HG03378 (cell line): ENCODE measurements around the gene SPSB3.

ENCODE experiments used
- ATAC-seq: cut with Tn5 transposase; IDR thresholded peaks from one replicate; pipeline ENCODE4 v1.9.1; 2021; ENCODE audit warnings: mild to moderate bottlenecking, moderate library complexity; ENCODE audit not compliant: unreplicated experiment

Gene SPSB3

DNA sequence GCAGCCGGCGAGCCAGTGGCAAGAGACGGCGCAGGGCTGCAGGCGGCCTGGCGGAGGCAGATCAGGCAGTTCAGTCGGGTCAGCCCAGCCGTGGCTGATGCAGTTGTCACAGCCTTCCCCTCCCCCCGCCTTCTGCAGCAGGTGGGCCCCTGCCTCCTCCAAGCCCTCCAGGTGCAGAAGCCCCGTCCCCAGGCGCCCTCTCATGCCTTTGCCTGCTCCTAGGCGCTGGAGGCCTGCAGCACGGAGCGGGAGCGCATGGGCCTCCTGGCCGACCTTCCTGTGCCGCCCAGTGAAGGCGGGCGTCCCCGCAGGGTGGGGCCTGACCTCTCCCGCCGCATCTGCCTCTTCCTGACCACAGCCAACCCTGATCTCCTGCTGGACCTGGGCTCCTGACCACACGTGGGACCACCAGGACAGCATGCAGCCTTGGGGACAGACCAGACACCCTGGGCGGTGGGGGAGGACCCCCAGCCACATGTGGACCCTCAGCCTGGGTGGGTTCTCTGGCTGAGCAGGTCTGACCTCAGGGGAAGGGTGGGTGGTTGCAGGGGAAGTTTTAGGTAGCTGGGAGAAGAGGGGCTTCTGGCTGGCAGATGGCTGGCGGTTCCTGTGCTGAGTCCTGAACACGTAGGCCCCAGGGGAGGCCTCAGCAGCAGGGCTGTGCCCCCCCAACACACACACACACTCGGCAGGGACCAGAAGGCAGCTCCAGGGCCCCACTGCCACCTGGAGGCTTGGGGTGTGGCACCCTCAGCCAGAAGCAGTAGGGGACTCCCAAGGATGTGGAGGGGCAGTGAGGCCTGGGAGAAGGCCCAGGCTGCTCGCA, 6.3 kb downstream of the SPSB3 start:
- ATAC-seq = no peak

GRCh38 chr16:1775006-1775845, 7.1 kb downstream of the SPSB3 start:
- ATAC-seq = no peak

GRCh38 chr16:1774448-1774780, 8.0 kb downstream of the SPSB3 start:
- no peak for ATAC-seq

DNA sequence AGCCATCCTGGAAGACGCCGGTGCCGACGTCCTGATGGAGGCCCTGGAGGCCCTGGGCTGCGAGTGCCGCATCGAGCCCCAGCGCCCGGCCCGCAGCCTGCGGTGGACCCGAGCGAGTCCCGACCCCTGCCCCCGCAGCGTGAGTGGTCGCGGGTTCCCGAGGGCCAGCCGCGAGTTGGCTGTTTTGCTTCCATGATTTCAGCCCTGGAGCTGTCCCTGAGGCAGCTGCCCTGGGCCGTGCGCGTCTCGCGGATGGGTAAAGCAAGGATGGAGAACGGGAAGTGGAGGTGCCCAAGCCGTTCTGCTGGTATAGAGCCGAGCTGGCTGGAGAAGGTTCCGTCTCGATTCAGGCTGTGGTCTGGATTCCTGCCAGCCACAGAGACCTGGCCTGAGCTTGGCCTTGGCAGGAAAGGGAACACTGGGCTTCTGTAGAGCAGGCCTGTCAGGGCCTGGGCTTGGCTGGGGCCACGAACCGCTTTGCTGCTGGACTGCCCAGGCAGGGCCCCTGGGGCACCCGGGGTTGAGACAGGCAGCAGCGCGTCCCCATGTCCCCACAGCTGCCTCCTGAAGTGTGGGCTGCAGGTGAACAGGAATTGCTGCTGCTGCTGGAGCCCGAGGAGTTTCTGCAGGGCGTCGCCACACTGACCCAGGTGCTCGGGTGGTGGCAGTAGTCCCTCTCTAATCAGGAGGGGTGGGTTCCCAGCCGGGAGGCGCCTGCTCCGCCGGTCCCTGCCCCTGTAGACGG, 8.5 kb downstream of the SPSB3 start:
- no peak for ATAC-seq

DNA sequence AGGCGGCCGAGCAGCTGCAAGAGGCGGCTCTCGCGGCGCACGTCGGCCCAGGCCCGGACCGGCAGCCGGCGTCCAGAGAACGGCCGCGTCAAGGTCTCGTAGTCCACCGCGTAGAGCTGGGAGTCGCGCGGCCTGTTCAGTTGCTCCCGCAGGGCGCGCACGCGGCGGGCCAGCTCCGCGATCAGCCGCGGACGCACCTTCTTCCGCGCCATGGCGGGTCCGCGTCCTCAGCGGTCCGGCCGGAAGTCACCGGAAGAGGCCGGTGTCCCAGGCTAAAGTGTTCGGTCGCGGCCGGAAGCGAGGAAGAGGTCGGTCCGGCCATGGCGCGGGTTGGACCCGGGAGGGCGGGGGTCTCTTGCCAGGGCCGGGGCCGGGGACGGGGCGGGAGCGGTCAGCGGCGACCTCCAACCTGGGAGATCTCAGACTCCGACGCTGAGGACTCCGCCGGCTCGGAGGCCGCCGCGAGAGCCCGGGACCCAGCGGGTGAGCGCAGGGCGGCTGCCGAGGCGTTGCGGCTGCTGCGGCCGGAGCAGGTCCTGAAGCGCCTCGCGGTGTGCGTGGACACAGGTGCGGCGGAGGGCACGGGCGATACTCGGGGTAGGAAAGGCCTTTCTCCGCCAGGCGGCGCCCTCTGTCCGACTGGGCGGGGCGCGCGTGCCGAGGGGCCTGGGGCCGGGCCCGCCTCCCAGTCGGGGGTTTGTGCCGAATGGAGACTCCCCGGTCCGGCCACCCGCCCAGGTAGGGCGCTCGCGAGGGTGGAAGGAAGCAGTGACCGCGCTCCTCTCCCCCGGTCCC, 9.3 kb downstream of the SPSB3 start, which contains the start of gene MRPS34:
Gene MRPS34 (minus strand): TSS at position 227 of the 795 bp plus-strand sequence. CDS start 15 bp downstream, at position 212.
- no peak for ATAC-seq

- no peak for ATAC-seq
These were observed 9.9 kb downstream of the SPSB3 start, which contains the start of gene EME2 for GRCh38 chr16:1772362-1772907. Gene EME2, plus strand, starts transcription at chr16:1772810. Its CDS starts 418 bp downstream, at chr16:1773228.

- ATAC-seq = no peak
These were observed 10.5 kb downstream of the SPSB3 start for GRCh38 chr16:1771864-1772361.

DNA sequence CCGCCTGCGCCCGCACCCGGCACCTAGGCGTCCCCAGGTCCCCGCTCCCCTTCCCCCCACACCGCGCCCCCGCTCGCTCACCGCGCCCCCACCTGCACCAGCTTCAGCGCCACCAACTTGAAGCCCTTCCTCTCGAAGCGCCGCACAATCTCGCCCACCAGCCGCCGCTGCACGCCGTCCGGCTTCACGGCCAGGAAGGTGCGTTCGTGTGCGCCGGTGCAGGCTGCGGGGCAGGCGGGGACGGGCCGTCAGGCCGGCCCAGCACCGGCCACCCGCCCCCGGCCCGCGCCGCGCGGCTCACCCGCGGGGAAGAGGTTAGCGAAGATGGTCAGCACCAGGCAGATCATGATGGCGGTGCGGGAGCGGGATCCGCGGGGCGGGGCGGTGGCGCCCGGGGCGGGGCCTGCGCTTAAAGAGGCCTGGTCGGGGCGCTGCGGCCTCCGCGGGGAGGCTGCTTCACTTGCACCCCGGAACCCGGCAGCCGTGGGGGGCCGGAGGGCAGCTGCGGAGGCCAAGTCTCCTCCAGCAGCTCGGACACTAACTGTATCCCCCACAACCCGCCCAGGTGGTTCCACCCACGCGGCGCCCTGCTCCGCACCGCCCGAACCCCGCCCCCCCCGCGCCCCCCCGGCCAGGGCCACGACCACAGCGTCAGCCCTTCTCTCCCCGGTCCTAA, 11.0 kb downstream of the SPSB3 start, which contains the start of gene NME3:
Gene NME3 (minus strand): TSS at position 356 of the 676 bp plus-strand sequence. CDS start 9 bp downstream, at position 347.
- no peak for ATAC-seq

DNA sequence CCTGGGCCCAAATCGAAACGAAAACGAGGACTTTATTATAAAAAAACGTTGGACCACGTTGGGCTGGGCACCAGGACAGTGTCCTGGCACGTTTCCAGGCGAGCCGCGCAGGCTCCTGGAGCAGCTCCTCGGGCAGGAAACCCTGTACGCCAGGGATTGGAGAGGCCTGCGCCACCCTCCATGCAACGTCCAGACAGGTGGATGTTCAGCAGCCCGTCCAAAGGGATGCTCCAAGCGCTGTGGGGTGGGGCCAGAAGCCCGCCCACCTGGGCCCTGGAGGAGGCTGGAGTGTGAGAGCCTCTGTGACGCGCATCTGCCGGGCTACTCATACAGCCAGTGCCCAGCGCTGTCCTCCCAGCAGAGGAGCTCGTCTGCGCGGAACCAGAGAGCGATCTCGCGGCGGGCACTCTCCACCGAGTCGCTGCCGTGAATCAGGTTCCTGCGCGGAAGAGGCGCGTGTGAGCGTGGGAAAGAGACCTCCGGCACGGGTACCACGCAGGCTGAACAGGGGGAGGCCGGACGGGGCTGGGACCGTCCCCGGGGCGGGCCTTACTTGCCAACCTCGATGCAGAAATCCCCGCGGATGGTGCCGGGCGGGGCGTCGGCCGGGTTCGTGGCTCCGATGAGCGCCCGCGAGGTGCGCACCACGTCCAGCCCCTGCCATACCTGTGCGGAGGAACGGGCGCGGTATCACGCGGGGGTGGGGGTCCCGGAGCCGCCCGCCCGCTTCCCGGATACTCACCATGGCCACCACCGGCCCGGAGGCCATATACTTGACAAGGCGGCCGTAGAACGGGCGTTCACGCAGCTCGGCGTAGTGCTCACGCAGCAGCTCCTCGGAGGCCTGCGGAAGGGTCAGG, 11.8 kb downstream of the SPSB3 start:
- no peak for ATAC-seq

- ATAC-seq = no peak
These were observed 12.7 kb downstream of the SPSB3 start for GRCh38 chr16:1769402-1770300.

GRCh38 chr16:1768767-1769401, 13.5 kb downstream of the SPSB3 start:
- ATAC-seq = no peak

- no peak for ATAC-seq
These were observed 14.2 kb downstream of the SPSB3 start for GRCh38 chr16:1768061-1768766.

DNA sequence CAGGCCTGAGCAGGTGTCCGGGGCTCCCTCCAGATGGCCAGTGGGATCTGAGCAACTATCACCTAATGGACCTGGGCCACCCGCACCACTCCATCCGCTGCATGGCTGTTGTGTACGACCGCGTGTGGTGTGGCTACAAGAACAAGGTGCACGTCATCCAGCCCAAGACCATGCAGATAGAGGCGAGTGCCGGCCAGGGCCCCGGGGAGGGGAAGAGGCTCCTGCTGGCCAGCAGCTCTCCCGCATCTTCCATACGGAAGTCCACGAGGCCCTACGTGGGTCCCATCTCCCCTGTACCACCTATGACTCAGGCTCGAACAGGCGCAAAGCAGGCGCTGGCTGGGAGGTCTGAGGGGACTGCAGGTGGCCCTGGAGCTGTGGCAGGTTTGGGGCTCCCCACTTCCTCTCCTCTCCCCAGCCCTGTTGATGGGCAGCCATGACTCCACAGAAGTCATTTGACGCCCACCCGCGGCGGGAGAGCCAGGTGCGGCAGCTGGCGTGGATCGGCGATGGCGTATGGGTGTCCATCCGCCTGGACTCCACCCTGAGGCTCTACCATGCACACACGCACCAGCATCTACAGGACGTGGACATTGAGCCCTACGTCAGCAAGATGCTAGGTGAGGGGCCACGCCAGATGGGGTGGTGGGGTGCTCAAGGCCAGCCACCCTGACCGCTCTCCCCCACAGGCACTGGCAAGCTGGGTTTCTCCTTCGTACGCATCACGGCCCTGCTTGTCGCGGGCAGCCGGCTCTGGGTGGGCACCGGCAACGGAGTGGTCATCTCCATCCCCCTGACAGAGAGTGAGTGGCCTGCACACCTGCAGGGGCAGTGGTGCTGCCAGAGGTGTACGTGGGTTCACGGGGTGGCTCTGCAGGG, 15.0 kb downstream of the SPSB3 start:
- ATAC-seq = no peak

DNA sequence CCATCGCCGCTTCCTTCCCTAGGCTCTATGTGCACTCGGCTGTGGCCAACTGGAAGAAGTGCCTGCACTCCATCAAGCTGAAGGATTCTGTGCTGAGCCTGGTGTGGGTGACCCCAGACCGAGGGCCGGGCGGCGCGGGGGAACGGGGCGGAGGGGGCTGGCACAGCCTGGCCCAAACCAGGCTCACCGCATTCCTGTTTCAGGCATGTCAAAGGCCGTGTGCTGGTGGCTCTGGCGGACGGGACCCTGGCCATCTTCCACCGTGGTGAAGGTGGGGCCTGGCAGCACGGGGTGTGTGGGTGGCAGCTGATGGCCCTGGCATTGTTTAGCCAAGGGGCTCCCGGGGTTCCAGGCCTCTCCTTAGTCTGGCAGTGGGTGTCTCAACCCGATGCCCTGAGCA, 15.7 kb downstream of the SPSB3 start:
- no peak for ATAC-seq

DNA sequence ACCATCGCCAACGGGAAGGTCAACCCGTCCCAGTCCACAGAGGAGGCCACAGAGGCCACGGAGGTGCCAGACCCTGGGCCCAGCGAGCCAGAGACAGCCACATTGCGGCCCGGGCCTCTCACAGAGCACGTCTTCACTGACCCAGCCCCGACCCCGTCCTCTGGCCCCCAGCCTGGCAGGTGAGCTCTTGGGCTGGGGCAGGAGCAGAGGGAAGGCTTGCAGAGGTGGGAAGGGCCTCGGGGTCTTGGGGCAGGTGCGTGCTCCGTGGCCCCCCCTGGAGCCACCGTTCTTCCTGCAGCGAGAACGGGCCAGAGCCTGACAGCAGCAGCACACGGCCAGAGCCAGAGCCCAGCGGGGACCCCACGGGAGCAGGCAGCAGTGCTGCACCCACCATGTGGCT, 16.1 kb downstream of the SPSB3 start:
- ATAC-seq = no peak
